NCI-H1930 (cell line): ENCODE data around the gene FIZ1.
"Not testable (repeated sequence)": the region's sequence is repeated elsewhere in the genome, so short reads cannot be mapped to it uniquely, and the experiment has no call there.

ENCODE experiments used
- DNase-seq, 2 experiments: peaks; one replicate each; lab custom pipeline; 2025; lab: John Stamatoyannopoulos, UW

FIZ1 gene

GRCh38 chr19:55594996-55595545 is 4.2 kb downstream of the FIZ1 start:
- no peak for DNase-seq

DNA sequence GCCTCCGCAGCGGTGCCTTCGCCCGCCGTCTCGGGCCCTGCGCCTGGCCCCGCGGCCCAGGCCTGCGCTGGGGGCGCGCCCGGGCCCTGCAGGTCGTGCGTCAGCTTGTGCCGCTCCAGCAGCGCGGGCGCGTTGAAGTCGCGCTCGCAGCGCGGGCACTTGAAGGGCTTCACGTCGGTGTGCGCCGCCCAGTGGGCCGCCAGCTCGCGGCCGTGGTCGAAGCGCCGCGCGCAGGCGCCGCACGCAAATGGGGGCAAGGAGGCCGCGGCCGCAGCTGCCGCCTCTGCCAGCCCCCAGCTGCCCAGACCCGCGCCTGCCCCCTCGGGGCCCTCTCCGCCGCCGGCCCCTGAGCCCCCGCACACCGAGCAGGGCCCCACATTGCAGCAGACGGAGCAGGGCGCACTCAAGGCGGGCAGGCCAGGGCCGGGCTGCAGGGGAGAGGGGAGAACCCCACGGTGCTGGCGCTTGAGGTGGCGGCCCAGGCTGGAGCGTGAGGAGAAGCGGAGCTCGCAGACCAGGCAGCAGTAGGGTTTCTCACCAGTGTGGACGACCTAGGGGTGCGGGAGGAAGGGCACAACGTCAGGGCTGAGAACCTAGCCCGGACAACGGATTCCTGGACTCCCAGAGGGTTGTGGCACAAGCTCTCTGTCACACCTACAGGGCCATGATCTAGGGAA is 6.1 kb downstream of the FIZ1 start:
- no peak for DNase-seq

GRCh38 chr19:55592391-55593090 is 6.8 kb downstream of the FIZ1 start:
- DNase-seq, result no peak

DNA sequence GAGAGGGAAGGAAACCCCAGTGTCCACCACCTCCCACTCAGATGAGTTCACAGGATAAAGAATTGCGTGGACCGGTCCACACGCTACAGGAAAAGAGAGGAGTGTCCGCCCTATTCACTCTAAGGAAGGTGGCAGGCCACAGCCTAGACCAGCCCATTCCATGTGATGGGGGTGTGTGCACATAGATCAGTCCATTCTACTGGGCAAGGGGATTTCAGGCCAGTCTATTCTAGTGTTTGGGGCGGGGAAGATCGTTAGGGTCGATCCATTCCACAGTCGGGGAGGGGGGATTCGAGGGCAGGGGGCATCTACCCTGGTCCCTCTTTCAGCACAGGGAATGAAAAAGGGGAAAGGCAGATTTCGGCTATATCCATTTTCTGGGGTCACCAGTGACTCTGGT is 7.8 kb downstream of the FIZ1 start:
- peak in 1 of 2 experiments; percentile 25 for DNase-seq

DNA sequence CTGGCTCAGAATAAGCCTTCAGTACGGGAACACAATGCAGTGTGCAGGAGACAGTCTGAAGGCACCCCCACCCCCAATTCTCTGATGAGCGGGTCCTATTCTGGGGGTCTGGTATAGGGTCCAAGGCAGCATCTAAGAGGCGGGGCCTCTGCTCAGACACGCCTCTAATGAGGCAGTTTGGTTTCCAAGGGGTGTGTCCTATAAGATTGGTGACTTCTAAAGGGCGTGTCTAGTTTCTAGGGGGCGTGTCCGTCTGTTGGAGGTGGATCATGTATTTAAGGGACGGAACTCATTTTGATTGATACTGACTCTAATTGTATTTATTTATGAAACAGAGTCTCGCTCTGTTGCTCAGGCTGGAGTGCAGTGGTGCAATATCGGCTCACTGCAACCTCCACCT is 8.7 kb downstream of the FIZ1 start:
- DNase-seq, result no peak

DNA sequence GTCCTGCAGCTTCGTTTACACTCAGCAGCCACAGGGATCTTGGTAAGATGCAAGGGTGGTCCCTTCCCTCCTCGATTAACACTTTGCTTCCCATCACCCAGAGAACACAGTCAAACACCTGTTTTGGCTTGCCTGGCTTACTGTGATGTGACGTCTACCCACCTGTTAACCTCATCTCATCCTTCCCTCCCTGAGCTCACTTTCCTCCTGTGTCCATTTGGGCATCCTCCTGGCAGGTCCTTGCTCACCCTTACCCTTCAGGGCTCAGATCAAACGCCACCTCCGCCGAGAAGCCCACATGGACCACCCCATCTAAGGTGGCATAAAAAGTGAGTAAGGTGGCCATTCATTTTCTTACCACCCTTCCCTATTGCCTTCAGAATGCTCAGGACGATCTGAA is 9.2 kb downstream of the FIZ1 start:
- DNase-seq, result no peak

DNA sequence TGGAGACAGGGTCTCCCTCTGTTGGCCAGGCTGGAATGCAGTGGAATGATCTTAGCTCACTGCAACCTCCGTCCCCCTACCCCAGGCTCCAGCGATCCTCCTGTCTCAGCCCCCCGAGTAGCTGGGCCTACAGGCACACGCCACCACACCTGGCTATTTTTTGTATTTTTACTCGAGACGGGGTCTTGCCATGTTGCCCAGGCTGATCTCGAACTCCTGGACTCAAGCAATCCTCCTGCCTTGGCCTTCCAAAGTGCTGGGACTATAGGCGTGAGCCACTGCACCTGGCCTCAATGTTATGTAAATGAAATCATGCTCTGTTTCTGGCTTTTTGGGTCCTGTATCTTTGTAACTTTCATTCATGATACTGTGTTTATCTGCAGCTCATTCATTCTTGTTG is 10.6 kb downstream of the FIZ1 start:
- DNase-seq, result no peak

DNA sequence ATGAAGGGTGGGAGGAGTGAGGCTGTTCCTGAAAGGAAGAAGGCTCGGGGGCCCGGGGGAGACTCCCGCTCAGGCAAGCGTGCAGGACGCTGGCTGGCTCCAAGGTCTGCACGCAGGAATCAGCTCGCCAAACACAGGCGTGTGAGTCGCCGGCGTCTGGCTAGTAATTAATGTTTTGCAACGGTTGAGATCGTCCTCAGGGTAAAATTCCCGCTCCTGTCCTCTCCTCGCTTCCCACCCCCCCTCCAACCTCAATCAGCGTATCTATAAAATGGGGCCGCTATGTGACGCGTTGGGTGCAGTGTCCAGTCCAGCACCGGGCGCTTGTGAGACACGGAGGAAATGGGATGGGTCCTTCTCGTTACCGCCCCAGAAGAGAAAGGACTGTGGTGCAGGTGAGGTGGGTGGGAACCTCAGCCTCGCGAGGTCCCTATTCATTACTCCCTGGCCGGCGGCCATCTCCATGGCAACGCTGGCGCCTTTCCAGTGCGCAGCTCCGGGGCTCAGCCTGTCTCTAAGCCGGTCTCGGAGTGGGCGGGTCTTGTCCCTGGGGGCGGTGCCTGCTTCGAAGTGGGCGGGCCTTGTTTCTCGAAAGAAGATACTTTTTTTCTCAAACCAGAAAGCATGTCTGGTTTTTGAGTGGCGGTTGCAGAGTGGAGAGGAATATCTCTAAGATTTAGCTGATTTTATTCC is 12.2 kb downstream of the FIZ1 start:
- peak; percentile 95 to 97 for DNase-seq

- DNase-seq, result peak in 1 of 2 experiments; percentile 27
Measured at GRCh38 chr19:55585658-55586339, 13.5 kb downstream of the FIZ1 start.

DNA sequence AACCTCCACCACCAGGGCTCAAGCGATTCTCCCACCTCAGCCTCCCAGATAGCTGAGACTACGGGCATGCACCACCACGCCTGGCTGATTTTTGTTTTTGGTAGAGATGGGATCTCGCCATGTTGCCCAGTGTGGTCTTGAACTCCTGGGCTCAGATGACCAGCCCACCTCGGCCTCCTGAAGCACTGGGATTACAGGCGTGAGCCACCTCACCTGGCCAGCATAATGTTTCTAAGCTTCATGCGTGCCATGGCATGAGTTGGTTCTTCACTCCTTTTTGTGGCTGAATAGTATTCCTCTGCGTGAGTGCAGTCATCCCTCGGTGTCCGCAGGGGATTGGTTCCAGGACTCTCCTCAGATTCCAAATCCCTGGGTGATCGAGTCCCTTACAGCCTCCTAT is 14.4 kb downstream of the FIZ1 start:
- DNase-seq, result no peak

DNA sequence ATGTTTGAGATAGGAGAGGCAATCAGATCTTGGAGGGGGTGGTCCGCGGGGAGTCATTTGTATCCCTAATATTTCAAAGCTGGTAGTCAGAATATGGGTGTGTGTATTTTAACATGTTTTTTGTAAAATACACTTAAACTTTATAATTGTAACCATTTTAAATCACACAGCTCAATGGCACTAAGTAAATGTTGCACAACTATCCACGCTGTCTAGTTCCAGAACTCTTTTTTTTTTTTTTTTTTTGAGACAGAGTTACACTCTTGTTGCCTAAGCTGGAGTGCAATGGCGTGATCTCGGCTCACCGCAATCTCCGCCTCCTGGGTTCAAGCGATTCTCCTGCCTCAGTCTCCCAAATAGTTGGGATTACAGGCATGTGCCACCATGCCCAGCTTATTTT is 15.4 kb downstream of the FIZ1 start:
- DNase-seq, result not testable (repeated sequence)

DNA sequence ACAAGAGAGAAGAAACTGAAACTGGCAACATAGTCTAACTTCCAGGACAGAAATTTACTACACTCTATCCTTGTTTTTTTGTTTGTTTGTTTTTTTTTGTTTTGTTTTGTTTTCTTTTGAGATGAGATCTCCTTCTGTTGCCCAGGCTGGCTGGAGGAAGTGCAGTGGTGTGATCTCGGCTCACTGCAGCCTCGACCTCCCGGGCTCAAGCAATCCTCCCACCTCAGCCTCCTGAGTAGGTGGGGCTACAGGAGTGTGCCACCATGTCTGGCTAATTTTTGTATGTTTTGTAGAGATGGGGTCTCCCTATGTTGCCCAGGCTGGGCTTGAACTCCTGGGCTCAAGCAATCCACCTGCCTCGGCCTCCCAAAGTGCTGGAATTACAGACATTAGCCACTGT is 17.0 kb downstream of the FIZ1 start:
- DNase-seq, result not testable (repeated sequence)

- no peak for DNase-seq
Measured at GRCh38 chr19:55581823-55582223, 17.5 kb downstream of the FIZ1 start.

GRCh38 chr19:55581145-55581822 is 18.0 kb downstream of the FIZ1 start:
- no peak for DNase-seq

- peak; percentile 89 to 92 for DNase-seq
Measured at GRCh38 chr19:55580628-55581144, 18.6 kb downstream of the FIZ1 start, which contains the start of gene ZNF579. TSS of gene ZNF579 (minus strand) at chr19:55580848. CDS start at chr19:55579639, 1,209 bp downstream.

DNA sequence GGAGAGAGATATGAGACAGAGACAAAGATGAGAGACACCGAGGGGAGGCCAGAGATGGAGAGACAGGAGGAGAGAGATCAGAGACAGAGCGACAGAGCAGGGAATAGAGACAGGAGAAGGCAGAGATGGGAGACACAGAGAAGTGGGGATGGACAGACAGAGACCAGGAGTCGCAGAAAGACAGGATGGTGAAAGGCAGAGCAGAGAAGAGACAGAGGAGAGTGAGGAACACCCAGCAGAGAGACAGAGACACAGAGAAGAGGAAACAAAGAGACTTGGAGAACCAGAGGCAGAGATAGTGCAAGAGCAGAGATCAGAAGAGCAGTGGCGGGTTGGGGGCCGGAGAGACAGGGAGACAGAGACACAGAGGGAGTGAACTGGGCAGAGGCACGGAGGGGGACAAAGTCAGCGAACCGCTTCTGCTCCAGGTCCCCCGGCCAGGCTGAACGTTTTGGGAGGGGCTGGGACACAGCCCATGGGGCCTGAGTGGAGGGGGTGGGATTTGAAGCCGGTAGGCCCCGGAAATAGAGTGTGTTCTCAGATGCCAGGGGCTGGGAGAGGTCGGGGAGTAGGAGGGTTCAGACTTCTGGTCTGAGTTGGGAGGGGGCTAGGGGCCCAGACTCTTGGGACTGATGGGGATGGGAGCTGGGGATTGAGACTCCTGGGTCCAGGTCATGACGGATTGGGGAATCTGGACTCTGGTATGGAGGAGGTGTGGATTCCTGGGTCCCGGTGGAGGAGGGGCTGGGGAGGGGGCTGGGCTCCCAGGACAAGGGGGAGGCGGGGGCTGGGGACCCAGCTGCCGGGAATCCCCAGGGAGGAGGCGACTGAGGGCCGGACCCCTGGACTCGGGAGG is 19.3 kb downstream of the FIZ1 start:
- no peak for DNase-seq

DNA sequence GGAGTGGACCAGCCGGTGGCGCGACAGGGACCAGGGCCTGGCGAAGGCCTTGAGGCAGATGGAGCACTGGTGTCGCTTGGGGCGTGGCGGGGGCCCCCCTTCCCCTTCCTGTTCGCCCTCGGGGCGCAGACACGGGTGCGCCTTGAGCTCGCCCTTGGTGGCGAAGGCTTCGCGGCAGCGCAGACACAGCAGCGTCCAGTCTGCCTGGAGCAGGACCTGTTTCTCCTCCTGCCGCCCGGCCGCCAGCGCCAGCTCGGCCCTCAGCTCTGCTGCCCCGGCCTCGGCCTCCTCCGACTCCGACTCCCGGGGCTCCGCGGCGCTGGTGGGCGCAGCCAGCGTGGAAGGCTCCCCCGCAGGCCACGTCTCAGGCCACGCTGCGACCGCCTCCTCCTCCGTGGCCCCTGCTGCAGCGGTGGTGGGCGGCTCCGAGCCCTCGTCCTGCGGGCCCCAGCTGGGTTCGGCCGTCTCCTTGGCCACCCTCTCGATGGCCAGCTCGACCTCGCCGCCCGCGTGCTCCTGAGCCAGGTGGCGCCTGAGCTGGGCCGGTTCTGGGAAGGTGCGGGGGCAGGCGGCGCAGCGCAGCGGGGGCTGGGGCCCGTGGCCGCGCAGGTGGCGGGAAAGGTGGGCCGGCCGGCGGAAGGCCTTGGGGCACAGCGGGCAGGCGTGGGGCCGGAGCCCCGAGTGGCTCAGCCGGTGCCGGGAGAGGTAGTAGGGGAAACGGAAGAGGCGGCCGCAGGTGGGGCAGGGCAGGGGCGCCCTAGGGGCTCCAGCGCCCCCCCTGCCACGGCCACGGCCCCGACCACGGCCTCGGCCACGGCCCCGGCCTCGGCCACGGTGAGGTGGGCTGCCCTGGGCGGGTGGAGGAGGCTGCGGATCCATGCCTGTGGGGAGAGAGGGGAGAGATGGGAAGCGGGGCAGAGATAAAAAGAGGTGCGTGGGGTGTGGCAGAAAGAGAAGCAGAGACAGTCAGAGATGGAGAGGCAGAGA is 20.3 kb downstream of the FIZ1 start:
- DNase-seq, result no peak

DNA sequence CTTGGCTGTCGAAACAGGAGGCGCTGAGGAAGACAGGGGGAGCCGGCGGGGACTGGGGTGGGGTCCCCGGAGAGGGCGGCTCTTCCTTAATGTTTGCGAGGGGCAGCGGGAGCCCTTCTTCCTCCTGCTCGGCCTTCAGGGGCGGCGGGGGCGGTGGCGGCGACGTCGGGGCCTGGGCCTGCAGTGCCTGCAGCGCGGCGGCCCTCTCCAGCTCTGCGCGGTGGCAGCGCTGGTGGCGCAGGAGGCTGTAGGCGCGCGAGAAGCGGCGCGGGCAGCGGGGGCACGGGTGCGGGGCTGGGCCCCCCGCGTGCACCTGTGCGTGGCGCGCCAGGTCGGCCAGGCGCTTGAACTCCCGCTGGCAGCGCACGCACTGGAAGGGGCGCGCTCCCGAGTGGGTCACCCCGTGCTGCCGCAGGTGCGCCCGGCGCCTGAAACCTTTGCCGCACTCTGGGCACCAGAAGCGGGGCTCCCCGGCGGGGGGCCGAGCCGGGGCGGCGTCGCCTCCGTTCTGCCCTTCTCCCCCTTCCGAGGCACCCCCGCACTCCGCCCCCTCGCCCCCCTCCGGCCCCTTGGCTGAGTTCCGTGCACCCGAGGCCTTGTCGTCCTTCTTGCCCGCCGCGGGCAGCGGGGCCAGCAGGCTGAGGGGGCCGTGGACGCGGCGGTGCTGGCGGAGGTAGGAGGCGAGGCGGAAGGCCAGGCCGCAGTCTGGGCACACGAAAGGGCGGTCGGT is 21.1 kb downstream of the FIZ1 start:
- no peak for DNase-seq
